SK-N-SH (cell line): ENCODE results near the gene POM121L2. TPM values are rescaled to one million over a fixed set of nuclear protein-coding genes. Genes with fewer than 3 reads are reported as not detected.

Source experiments
- CTCF ChIA-PET: fragments of 300-600, 350-600 bp; formaldehyde crosslinking; extraction: SDS; loops from one replicate; lab custom pipeline; 2021; lab: Yijun Ruan, JAX
- POLR2A ChIA-PET: fragments of 350-600 bp; sonication (Branson Sonifier 250); formaldehyde crosslinking; extraction: SDS; loops from one replicate; lab custom pipeline; 2020; ENCODE audit warnings: antibody characterized with exemption, inconsistent platforms; lab: Yijun Ruan, JAX
- DNase-seq: peaks from one replicate; pipeline ENCODE4 v3.0.0; 2012
- H2AFZ ChIP-seq: fragments of 200-600 bp; sonication (generic); 2 replicates; pipeline ENCODE4 v1.8.1; 2016; ENCODE audit warnings: antibody characterized with exemption, mild to moderate bottlenecking, low read depth
- H3F3A ChIP-seq: fragments of 200-600 bp; sonication (generic); replicated peaks from 2 replicates; pipeline ENCODE3; 2016; ENCODE audit warnings: antibody characterized with exemption, mild to moderate bottlenecking; ENCODE audit not compliant: insufficient read depth
- H3K27ac ChIP-seq, 2 experiments: fragments of 200-500 bp in 1 of 2; fragments of 200-600 bp in 1 of 2; sonication (Bioruptor generic) in 1 of 2; sonication (generic), shearing (Covaris generic) in 1 of 2; 2 replicates each; pipeline versions ENCODE4 v1.5.1 to v1.6.1; 2014 to 2016; ENCODE audit warnings: low read depth in 2 of 2, inconsistent platforms in 1 of 2, low read length in 1 of 2, mild to moderate bottlenecking in 1 of 2, mixed read lengths in 1 of 2
- H3K27me3 ChIP-seq: fragments of 200-600 bp; sonication (generic), shearing (Covaris generic); 2 replicates; pipeline ENCODE4 v1.6.1; 2016; ENCODE audit warnings: mixed run types; ENCODE audit not compliant: insufficient read depth
- H3K36me3 ChIP-seq, 2 experiments: fragments of 200-500 bp in 1 of 2; fragments of 200-600 bp in 1 of 2; sonication (Bioruptor generic) in 1 of 2; sonication (generic) in 1 of 2; replicated peaks in 1 of 2; 2 replicates each; pipeline versions ENCODE3 to v1.5.1; 2014 to 2016; ENCODE audit warnings: low read length in 1 of 2, mild to moderate bottlenecking in 1 of 2; ENCODE audit not compliant: insufficient read depth in 2 of 2, control insufficient read depth in 1 of 2
- H3K4me1 ChIP-seq, 2 experiments: fragments of 200-500 bp in 1 of 2; fragments of 200-600 bp in 1 of 2; sonication (Bioruptor generic) in 1 of 2; sonication (generic), shearing (Covaris generic) in 1 of 2; 2 replicates each; pipeline versions ENCODE4 v1.5.1 to v1.6.1; 2014 to 2016; ENCODE audit warnings: low read depth in 1 of 2, low read length in 1 of 2, mixed run types in 1 of 2; ENCODE audit not compliant: insufficient read depth in 2 of 2, control insufficient read depth in 1 of 2
- H3K4me2 ChIP-seq: fragments of 200-600 bp; sonication (generic), shearing (Covaris generic); 2 replicates; pipeline ENCODE4 v1.6.1; 2017; ENCODE audit warnings: mixed run types
- H3K4me3 ChIP-seq, 2 experiments: fragments of 200-500 bp in 1 of 2; fragments of 200-600 bp in 1 of 2; sonication (Bioruptor generic) in 1 of 2; sonication (generic), shearing (Covaris generic) in 1 of 2; 2 replicates each; pipeline versions ENCODE4 v1.5.1 to v1.8.1; 2014 to 2016; ENCODE audit warnings: low read depth in 2 of 2, inconsistent platforms in 1 of 2, low read length in 1 of 2, mild to moderate bottlenecking in 1 of 2, mixed read lengths in 1 of 2, moderate library complexity in 1 of 2
- H3K79me2 ChIP-seq: fragments of 200-600 bp; sonication (generic); 2 replicates; pipeline ENCODE4 v1.8.1; 2017; ENCODE audit warnings: mild to moderate bottlenecking; ENCODE audit not compliant: insufficient read depth
- H3K9ac ChIP-seq: fragments of 200-600 bp; sonication (generic); 2 replicates; pipeline ENCODE4 v1.6.1; 2017; ENCODE audit warnings: mixed run types
- H3K9me2 ChIP-seq: fragments of 200-600 bp; sonication (generic); 2 replicates; pipeline ENCODE4 v1.6.1; 2017; ENCODE audit warnings: mixed run types
- H3K9me3 ChIP-seq: fragments of 200-600 bp; sonication (generic); 2 replicates; pipeline ENCODE4 v1.6.1; 2017; ENCODE audit warnings: mixed run types, mild to moderate bottlenecking, moderate library complexity
- H4K20me1 ChIP-seq: fragments of 200-600 bp; sonication (generic); 2 replicates; pipeline ENCODE4 v1.6.1; 2017; ENCODE audit warnings: mild to moderate bottlenecking, mixed run types; ENCODE audit not compliant: insufficient read depth
- CHD2 ChIP-seq: fragments of 150-350 bp; IDR thresholded peaks from 2 replicates; pipeline ENCODE4 v1.6.1; 2018; ENCODE audit warnings: low read length; ENCODE audit not compliant: partially characterized antibody
- CTCF ChIP-seq: fragments of 200-600 bp; sonication (generic); IDR thresholded peaks from 2 replicates; pipeline ENCODE4 v1.6.1; 2017; ENCODE audit warnings: antibody characterized with exemption, mild to moderate bottlenecking, moderate library complexity
- FOSL2 ChIP-seq: IDR thresholded peaks from 2 replicates; pipeline ENCODE4 v1.4.0; 2012; ENCODE audit warnings: low read depth, mild to moderate bottlenecking, moderate library complexity, borderline replicate concordance
- GATA2 ChIP-seq: sonication (generic); formaldehyde crosslinking; IDR thresholded peaks from 2 replicates; pipeline ENCODE4 v1.5.0; 2020; ENCODE audit warnings: mild to moderate bottlenecking, missing genetic modification reagents
- MEF2A ChIP-seq: IDR thresholded peaks from 2 replicates; pipeline ENCODE4 v1.4.0; 2012; ENCODE audit warnings: low read depth, borderline replicate concordance
- MXI1 ChIP-seq: IDR thresholded peaks from 2 replicates; pipeline ENCODE4 v1.6.1; 2012; ENCODE audit warnings: mild to moderate bottlenecking, low read depth, low read length, improper control_type of control experiment
- NFIC ChIP-seq: IDR thresholded peaks from 2 replicates; pipeline ENCODE4 v1.4.0; 2012; ENCODE audit warnings: borderline replicate concordance
- PBX3 ChIP-seq: IDR thresholded peaks from 2 replicates; pipeline ENCODE4; 2012
- POLR2AphosphoS5 ChIP-seq: IDR thresholded peaks from 2 replicates; pipeline ENCODE4 v1.6.1; 2012; ENCODE audit warnings: low read depth, low read length
- RAD21 ChIP-seq: IDR thresholded peaks from 2 replicates; pipeline ENCODE4 v1.6.1; 2012; ENCODE audit warnings: mild to moderate bottlenecking, low read length
- RCOR1 ChIP-seq: fragments of 150-350 bp; IDR thresholded peaks from 2 replicates; pipeline ENCODE4 v1.6.1; 2017; ENCODE audit warnings: antibody characterized with exemption, low read length
- RXRA ChIP-seq: IDR thresholded peaks from 2 replicates; pipeline ENCODE4 v1.4.0; 2012; ENCODE audit warnings: low read depth, mild to moderate bottlenecking, borderline replicate concordance
- SMC3 ChIP-seq: IDR thresholded peaks from 2 replicates; pipeline ENCODE4 v1.6.1; 2012; ENCODE audit warnings: low read depth, low read length, improper control_type of control experiment
- TCF12 ChIP-seq: IDR thresholded peaks from 2 replicates; pipeline ENCODE4 v1.4.0; 2012
- TEAD4 ChIP-seq: IDR thresholded peaks from 2 replicates; pipeline ENCODE4 v1.4.0; 2012; ENCODE audit warnings: mild to moderate bottlenecking, borderline replicate concordance; ENCODE audit not compliant: insufficient read depth
- YY1 ChIP-seq: IDR thresholded peaks from 2 replicates; pipeline ENCODE4 v1.4.0; 2012; ENCODE audit warnings: low read depth, mild to moderate bottlenecking
- WGBS: methylation state at CpG from one replicate; pipeline ENCODE4 v1.1.6; 2017; ENCODE audit warnings: low lambda C conversion rate; 5-methylcytosine and 5-hydroxymethylcytosine counted together
- polyA plus RNA-seq, 3 experiments: library from polyadenylated mRNA; depleted of rRNA; stranded (reverse); fragments of >200 nt; gene quantifications; 2 replicates each; pipeline ENCODE4 v1.2.3, GENCODE V29; 2012

POM121L2 gene
- polyA plus RNA-seq, 1 of the 3 experiments (the other 2 are of a cell fraction), result not detected

GRCh38 chr6:27333642-27334040 is 21.6 kb upstream of the POM121L2 start:
- H3K4me3 ChIP-seq, result peak overlapping the region in 1 of 2 experiments; percentile 51; a peak in 1 of 4 replicates
- POLR2A ChIA-PET, result no interaction called here
- H3K79me2 ChIP-seq, result no peaks in the 10 kb centered on the region
- 36% methylated on average over 3 of the region's 3 CpGs for WGBS
- no peak overlapping the region for H3K9ac ChIP-seq
- H3K36me3 ChIP-seq, result no peaks in the 10 kb centered on the region
- peaks cover 0 to 3% of the 10 kb centered on the region in 2 experiments; a peak in 1 of 4 replicates for H3K4me1 ChIP-seq
- no peak for TF ChIP-seq SMC3
- TF ChIP-seq RCOR1, result no peak
- no peak for TF ChIP-seq RAD21
- TF ChIP-seq TEAD4, result no peak
- no peak for TF ChIP-seq TCF12
- no peak overlapping the region for H3K27ac ChIP-seq
- H2AFZ ChIP-seq, result no peak overlapping the region
- H4K20me1 ChIP-seq, result no peaks in the 10 kb centered on the region
- H3K9me2 ChIP-seq, result no peaks in the 10 kb centered on the region
- no peaks in the 10 kb centered on the region for H3K9me3 ChIP-seq
- peaks cover 5% of the 10 kb centered on the region; the same call in 1 of the 2 replicates for H3K27me3 ChIP-seq
- peaks cover 4% of the 10 kb centered on the region for H3F3A ChIP-seq
- CTCF ChIA-PET, result no interaction called here
- peak overlapping the region; percentile 76; the same call in 1 of the 2 replicates for H3K4me2 ChIP-seq
- DNase-seq, result no peak

- POLR2A ChIA-PET, result no interaction called here
- Histone ChIP-seq H4K20me1 (no peaks in the 10 kb centered on the region), H3K27me3 (peaks cover 5% of the 10 kb centered on the region; the same call in 1 of the 2 replicates), H3K36me3 (no peaks in the 10 kb centered on the region), H2AFZ (peak overlapping the region; percentile 66; the same call in 1 of the 2 replicates), H3K79me2 (no peaks in the 10 kb centered on the region), H3K4me1 (peaks cover 0 to 3% of the 10 kb centered on the region in 2 experiments; a peak in 1 of 4 replicates), H3K4me2 (peak overlapping the region; percentile 76), H3K9me3 (no peaks in the 10 kb centered on the region), H3K27ac (no peak overlapping the region), H3F3A (peaks cover 4% of the 10 kb centered on the region), H3K9ac (no peak overlapping the region), H3K9me2 (no peaks in the 10 kb centered on the region), H3K4me3 (peak overlapping the region; percentile 51 to 59)
- CTCF ChIA-PET, result interaction anchor here (1.4 kb wide), 1 partner anchor 20 kb away, joined by 5 read pairs; the partner anchor contains the start of gene POM121L2
- TF ChIP-seq GATA2 (CRISPR knock-in tag), result no peak
- TF ChIP-seq FOSL2, result peak; percentile 36; the same call in 1 of the 2 replicates
- TF ChIP-seq TEAD4, result peak; percentile 68; the same call in 1 of the 2 replicates
- peak; percentile 25 for DNase-seq
- 12% methylated on average over 32 of the region's 32 CpGs for WGBS
These were observed 20.9 kb upstream of the POM121L2 start for GRCh38 chr6:27332692-27333641.

GRCh38 chr6:27327023-27327738 is 15.1 kb upstream of the POM121L2 start:
- CTCF ChIA-PET, result interaction anchor here (1.2 kb wide), 1 partner anchor 29 kb away, joined by 3 read pairs; no protein-coding TSS in a partner anchor
- POLR2A ChIA-PET, result no interaction called here
- 0% methylated on average over 1 of the region's 1 CpG for WGBS
- TF ChIP-seq PBX3, result no peak
- no peak for TF ChIP-seq SMC3
- no peak for TF ChIP-seq POLR2AphosphoS5
- TF ChIP-seq NFIC, result no peak
- no peak for TF ChIP-seq CTCF
- no peak for TF ChIP-seq FOSL2
- TF ChIP-seq TCF12, result no peak
- no peak for TF ChIP-seq MEF2A
- TF ChIP-seq CHD2, result no peak
- TF ChIP-seq RXRA, result no peak
- TF ChIP-seq TEAD4, result no peak
- TF ChIP-seq YY1, result no peak
- TF ChIP-seq MXI1, result no peak
- TF ChIP-seq GATA2 (CRISPR knock-in tag), result no peak

More at GRCh38 chr6:27327023-27327738, 15.1 kb upstream of the POM121L2 start:
- Histone ChIP-seq H4K20me1 (no peaks in the 10 kb centered on the region), H3K79me2 (no peaks in the 10 kb centered on the region), H3K9me3 (no peaks in the 10 kb centered on the region), H3K27me3 (peaks cover 5% of the 10 kb centered on the region; the same call in 1 of the 2 replicates), H3K36me3 (no peaks in the 10 kb centered on the region), H3K4me3 (no peak overlapping the region), H3K4me2 (no peak overlapping the region), H3K4me1 (no peaks in the 10 kb centered on the region), H3K27ac (no peak overlapping the region), H3K9me2 (no peaks in the 10 kb centered on the region), H3F3A (peaks cover 2% of the 10 kb centered on the region), H2AFZ (no peak overlapping the region), H3K9ac (no peak overlapping the region)
- DNase-seq, result no peak
